ENCODE results near the gene MBD3L2. TPM values are rescaled to one million over a fixed set of nuclear protein-coding genes. Genes with fewer than 3 reads are reported as not detected.

MBD3L2 gene
- total RNA-seq, 2 donors from 2014 or later = not detected

Other genes with a start within 250 kb of the MBD3L2 start
- 1 to 10 TPM in 1 of 2 donors, under 1 TPM in 1; 1.00 to 2.0 TPM for gene ADGRE1, start 161.7 kb upstream of the MBD3L2 start, total RNA-seq
- gene MBD3L2B, start 27.9 kb upstream of the MBD3L2 start, total RNA-seq = not detected
- not detected for gene MBD3L5, start 18.7 kb upstream of the MBD3L2 start, total RNA-seq
- not detected for gene MBD3L4, start 9.1 kb upstream of the MBD3L2 start, total RNA-seq
- not detected for gene MBD3L3, start 9.4 kb downstream of the MBD3L2 start, total RNA-seq
- gene ZNF557, start 20.4 kb downstream of the MBD3L2 start, total RNA-seq = 10 to 100 TPM; 14.0 to 17.3 TPM
- gene INSR, start 245.1 kb downstream of the MBD3L2 start, total RNA-seq = 1 to 10 TPM; 1.1 to 1.7 TPM

Data from natural killer cell treated with Interleukin-12 subunit alpha and Interleukin-12 subunit beta and Interleukin-15 and Interleukin-18, amount 100 ng/mL, for 72 hours (primary cell).